ENCODE results near the gene FAM83G. TPM values are rescaled to one million over a fixed set of nuclear protein-coding genes. Genes with fewer than 3 reads are reported as not detected.

Gene FAM83G
- total and polyA plus RNA-seq, 8 donors: 5.6 to 12.9 (median 9.4) TPM

- Histone ChIP-seq H3K36me3 (no peaks in the 10 kb centered on the region), H3K27ac (peak overlapping the region in 3 of 4 donors; percentile 18 to 75 (median 69)), H3K9me3 (no peaks in the 10 kb centered on the region), H3K27me3 (no peaks in the 10 kb centered on the region), H3K4me1 (peaks cover 0 to 17% (median 4%) of the 10 kb centered on the region in 3 donors), H3K4me3 (no peak overlapping the region)
- FAIRE-seq (no peak), ATAC-seq (peak in 3 of 4 donors; percentile 29 to 55 (median 44)), DNase-seq (peak in 3 of 6 donors; percentile 26 to 66 (median 39))
- intact Hi-C loops (cut with DNase I): no loop called here
- no peak for TF ChIP-seq CTCF (IDR thresholded peaks at IDR 0.05)
- WGBS, 2 donors: 50 to 51% methylated on average over 17 of the region's 17 CpGs
Measured at GRCh38 chr17:19000531-19001325, 3.8 kb downstream of the FAM83G start.

GRCh38 chr17:18999911-19000310 lies 4.7 kb downstream of the FAM83G start:
- intact Hi-C loops (cut with DNase I): no loop called here
- no peak for ATAC-seq
- H3K4me1 ChIP-seq: peaks cover 0 to 14% (median 4%) of the 10 kb centered on the region in 3 donors
- H3K9me3 ChIP-seq: no peaks in the 10 kb centered on the region
- no peak for FAIRE-seq
- H3K4me3 ChIP-seq: no peak overlapping the region
- peak in 1 of 6 donors; percentile 40 for DNase-seq
- H3K27me3 ChIP-seq: no peaks in the 10 kb centered on the region
- H3K27ac ChIP-seq: peak overlapping the region in 3 of 4 donors; percentile 18 to 75 (median 69)
- no peak for TF ChIP-seq CTCF (IDR thresholded peaks at IDR 0.05)
- WGBS, 2 donors: 79% methylated on average over 5 to 6 of the region's 6 CpGs
- H3K36me3 ChIP-seq: no peaks in the 10 kb centered on the region

- Histone ChIP-seq H3K9me3 (no peaks in the 10 kb centered on the region), H3K27ac (no peak overlapping the region), H3K4me3 (no peak overlapping the region), H3K36me3 (no peaks in the 10 kb centered on the region), H3K27me3 (no peaks in the 10 kb centered on the region), H3K4me1 (peaks cover 0 to 13% (median 4%) of the 10 kb centered on the region in 3 donors)
- WGBS, 2 donors: 88 to 94% methylated on average over 8 of the region's 8 CpGs
- ATAC-seq (no peak), FAIRE-seq (no peak), DNase-seq (no peak)
- no peak for TF ChIP-seq CTCF (IDR thresholded peaks at IDR 0.05)
- intact Hi-C loops (cut with DNase I): no loop called here
Measured at GRCh38 chr17:18999394-18999793, 5.2 kb downstream of the FAM83G start.

- WGBS, 2 donors: 77 to 79% methylated on average over 6 of the region's 6 CpGs
- peak in 1 of 6 donors; percentile 22 for DNase-seq
- H3K4me1 ChIP-seq: peaks cover 0 to 10% (median 4%) of the 10 kb centered on the region in 3 donors
- no peak overlapping the region for H3K4me3 ChIP-seq
- intact Hi-C loops (cut with DNase I): no loop called here
- no peak for FAIRE-seq
- no peak for ATAC-seq
- H3K36me3 ChIP-seq: no peaks in the 10 kb centered on the region
- H3K27ac ChIP-seq: no peak overlapping the region
- no peaks in the 10 kb centered on the region for H3K27me3 ChIP-seq
- no peak for TF ChIP-seq CTCF (IDR thresholded peaks at IDR 0.05)
- no peaks in the 10 kb centered on the region for H3K9me3 ChIP-seq
Measured at GRCh38 chr17:18997650-18998196, 6.8 kb downstream of the FAM83G start.

- DNase-seq (peak in 1 of 6 donors; percentile 13), FAIRE-seq (no peak), ATAC-seq (no peak)
- Histone ChIP-seq H3K4me3 (no peak overlapping the region), H3K27me3 (no peaks in the 10 kb centered on the region), H3K27ac (no peak overlapping the region), H3K9me3 (no peaks in the 10 kb centered on the region), H3K4me1 (peaks cover 0 to 5% (median 0%) of the 10 kb centered on the region in 3 donors), H3K36me3 (no peaks in the 10 kb centered on the region)
- no peak for TF ChIP-seq CTCF (IDR thresholded peaks at IDR 0.05)
- 81 to 93% methylated on average over 2 of the region's 2 CpGs for WGBS, 2 donors
- intact Hi-C loops (cut with DNase I): no loop called here
Measured at GRCh38 chr17:18996458-18996857, 8.1 kb downstream of the FAM83G start.

Data from pancreas (tissue), 10 donors.